Neural cell (in vitro differentiated cells): ENCODE data around the gene SUSD3. TPM values are rescaled to one million over a fixed set of nuclear protein-coding genes. Genes with fewer than 3 reads are reported as not detected.

Source experiments
- H2AFZ ChIP-seq: fragments of 200-600, 300-800 bp; sonication (generic), shearing (Covaris generic); 2 replicates; pipeline ENCODE4 v1.6.0; 2014; ENCODE audit warnings: low read depth, mild to moderate bottlenecking, antibody characterized with exemption, low read length, moderate library complexity
- H3F3A ChIP-seq: fragments of 200-600 bp; shearing (Covaris generic); 2 replicates; pipeline ENCODE4 v1.6.1; 2016; ENCODE audit warnings: mild to moderate bottlenecking, moderate library complexity, mixed read lengths, antibody characterized with exemption, low read length; ENCODE audit not compliant: insufficient read depth, poor library complexity, severe bottlenecking
- H3K27ac ChIP-seq: fragments of 200-600, 300-800 bp; sonication (generic), shearing (Covaris generic); 2 replicates; pipeline ENCODE4 v1.5.1; 2014; ENCODE audit warnings: mild to moderate bottlenecking, low read length, moderate library complexity
- H3K27me3 ChIP-seq: fragments of 300-800, 200-600 bp; sonication (generic), shearing (Covaris generic); 2 replicates; pipeline ENCODE4 v1.6.0; 2014; ENCODE audit warnings: mild to moderate bottlenecking, low read depth, low read length, moderate library complexity; ENCODE audit not compliant: insufficient read depth
- H3K36me3 ChIP-seq: fragments of 300-800, 200-600 bp; sonication (generic), shearing (Covaris generic); 2 replicates; pipeline ENCODE4 v1.5.1; 2014; ENCODE audit warnings: mild to moderate bottlenecking, antibody characterized with exemption, low read length, moderate library complexity; ENCODE audit not compliant: insufficient read depth
- H3K4me2 ChIP-seq: fragments of 300-800, 200-600 bp; sonication (generic), shearing (Covaris generic); 2 replicates; pipeline ENCODE4 v1.6.0; 2014; ENCODE audit warnings: mild to moderate bottlenecking, low read length
- H3K4me3 ChIP-seq: fragments of 300-800, 200-600 bp; sonication (generic), shearing (Covaris generic); 2 replicates; pipeline ENCODE4 v1.5.1; 2014; ENCODE audit warnings: mild to moderate bottlenecking, low read length, moderate library complexity
- H3K79me2 ChIP-seq: fragments of 200-600 bp; shearing (Covaris generic); replicated peaks from 2 replicates; pipeline ENCODE4 v1.6.0; 2014; ENCODE audit warnings: mild to moderate bottlenecking, low read length, moderate library complexity; ENCODE audit not compliant: insufficient read depth
- H3K9ac ChIP-seq: fragments of 300-800, 200-600 bp; sonication (generic), shearing (Covaris generic); 2 replicates; pipeline ENCODE4 v1.6.1; 2016; ENCODE audit warnings: mild to moderate bottlenecking, low read length, mixed read lengths
- H3K9me2 ChIP-seq: fragments of 200-600 bp; shearing (Covaris generic); 2 replicates; pipeline ENCODE4 v1.6.1; 2016; ENCODE audit warnings: mild to moderate bottlenecking, low read length, mixed read lengths; ENCODE audit not compliant: insufficient read depth
- H3K9me3 ChIP-seq: fragments of 200-600, 300-800 bp; sonication (generic), shearing (Covaris generic); 2 replicates; pipeline ENCODE4 v1.6.1; 2016; ENCODE audit warnings: mild to moderate bottlenecking, mixed run types, low read length, moderate library complexity, mixed read lengths
- H4K20me1 ChIP-seq: fragments of 200-600 bp; shearing (Covaris generic); 2 replicates; pipeline ENCODE4 v1.6.1; 2016; ENCODE audit warnings: mild to moderate bottlenecking, mixed run types; ENCODE audit not compliant: insufficient read depth
- CTCF ChIP-seq: fragments of 450-650 bp; IDR thresholded peaks from 2 replicates; pipeline ENCODE4 v1.5.1; 2014; ENCODE audit warnings: antibody characterized with exemption, mild to moderate bottlenecking, moderate library complexity; ENCODE audit not compliant: poor library complexity, severe bottlenecking
- EP300 ChIP-seq: fragments of 450-650 bp; conservative IDR thresholded peaks from 2 replicates; pipeline ENCODE4 v1.6.1; 2014; ENCODE audit warnings: antibody characterized with exemption, mild to moderate bottlenecking, moderate library complexity; ENCODE audit not compliant: poor library complexity, severe bottlenecking
- EZH2 ChIP-seq: fragments of 200-600, 300-800 bp; shearing (Covaris generic), sonication (generic); IDR thresholded peaks from 2 replicates; pipeline ENCODE4 v1.6.1; 2014; ENCODE audit warnings: antibody characterized with exemption, low read length, borderline replicate concordance, mild to moderate bottlenecking; ENCODE audit not compliant: insufficient read depth, poor library complexity, severe bottlenecking
- MXI1 ChIP-seq: fragments of 450-650 bp; conservative IDR thresholded peaks from 2 replicates; pipeline ENCODE4 v1.6.1; 2014; ENCODE audit warnings: antibody characterized with exemption, mild to moderate bottlenecking; ENCODE audit not compliant: poor library complexity, severe bottlenecking
- POLR2AphosphoS5 ChIP-seq: IDR thresholded peaks from 2 replicates; pipeline ENCODE4 v1.6.1; 2012
- RAD21 ChIP-seq: fragments of 450-650 bp; conservative IDR thresholded peaks from 2 replicates; pipeline ENCODE4 v1.6.1; 2014; ENCODE audit warnings: antibody characterized with exemption, mild to moderate bottlenecking, moderate library complexity
- REST ChIP-seq: IDR thresholded peaks from 2 replicates; pipeline ENCODE4 v1.6.1; 2012; ENCODE audit warnings: borderline replicate concordance
- SMC3 ChIP-seq: fragments of 450-650 bp; conservative IDR thresholded peaks from 2 replicates; pipeline ENCODE4 v1.6.1; 2014; ENCODE audit warnings: antibody characterized with exemption, mild to moderate bottlenecking, moderate library complexity; ENCODE audit not compliant: poor library complexity
- TAF1 ChIP-seq: IDR thresholded peaks from 2 replicates; pipeline ENCODE4 v1.6.1; 2012; ENCODE audit warnings: low read depth
- polyA plus RNA-seq: library from polyadenylated mRNA; depleted of rRNA; stranded (reverse); fragments of >200 nt; gene quantifications from 2 replicates; pipeline ENCODE4 v1.2.3, GENCODE V29; 2014

The SUSD3 gene
- polyA plus RNA-seq, 1 donor from 2014 or later, result not detected

GRCh38 chr9:93084471-93084881 lies 26.0 kb downstream of the SUSD3 start:
- Histone ChIP-seq H3K27ac (no peak overlapping the region), H4K20me1 (no peaks in the 10 kb centered on the region), H3K9ac (no peak overlapping the region), H3K9me2 (no peaks in the 10 kb centered on the region), H3K4me2 (no peak overlapping the region), H3K9me3 (no peaks in the 10 kb centered on the region), H3K36me3 (no peaks in the 10 kb centered on the region), H2AFZ (no peak overlapping the region), H3F3A (no peaks in the 10 kb centered on the region), H3K27me3 (no peaks in the 10 kb centered on the region), H3K79me2 (no peaks in the 10 kb centered on the region), H3K4me3 (no peak overlapping the region)
- TF ChIP-seq REST, result no peak
- no peak for TF ChIP-seq RAD21

- no peak overlapping the region for H3K4me2 ChIP-seq
- H3K4me3 ChIP-seq, result no peak overlapping the region
- H3K79me2 ChIP-seq, result no peaks in the 10 kb centered on the region
- H3K27ac ChIP-seq, result no peak overlapping the region
- no peak overlapping the region for H3K9ac ChIP-seq
- H3K27me3 ChIP-seq, result no peaks in the 10 kb centered on the region
- H3K36me3 ChIP-seq, result no peaks in the 10 kb centered on the region
- no peak for TF ChIP-seq MXI1
- TF ChIP-seq SMC3, result no peak
- TF ChIP-seq EP300, result no peak
- TF ChIP-seq EZH2, result no peak
- TF ChIP-seq TAF1, result no peak
- TF ChIP-seq CTCF, result no peak
- no peak for TF ChIP-seq REST
- no peak for TF ChIP-seq RAD21
- TF ChIP-seq POLR2AphosphoS5, result no peak
- H3K9me3 ChIP-seq, result no peaks in the 10 kb centered on the region
- no peak overlapping the region for H2AFZ ChIP-seq
- no peaks in the 10 kb centered on the region for H3K9me2 ChIP-seq
- H3F3A ChIP-seq, result no peaks in the 10 kb centered on the region
- no peaks in the 10 kb centered on the region for H4K20me1 ChIP-seq
These were observed 27.2 kb downstream of the SUSD3 start for GRCh38 chr9:93085676-93086075.
